Measurements from ENCODE around the gene CHCT1. TPM values are rescaled to one million over a fixed set of nuclear protein-coding genes. Genes with fewer than 3 reads are reported as not detected.
A peak's percentile ranks its signal among the peaks of the same experiment; 100 is the strongest.

Gene CHCT1
- total RNA-seq, 1 experiment from 2014 or later, result not detected

DNA sequence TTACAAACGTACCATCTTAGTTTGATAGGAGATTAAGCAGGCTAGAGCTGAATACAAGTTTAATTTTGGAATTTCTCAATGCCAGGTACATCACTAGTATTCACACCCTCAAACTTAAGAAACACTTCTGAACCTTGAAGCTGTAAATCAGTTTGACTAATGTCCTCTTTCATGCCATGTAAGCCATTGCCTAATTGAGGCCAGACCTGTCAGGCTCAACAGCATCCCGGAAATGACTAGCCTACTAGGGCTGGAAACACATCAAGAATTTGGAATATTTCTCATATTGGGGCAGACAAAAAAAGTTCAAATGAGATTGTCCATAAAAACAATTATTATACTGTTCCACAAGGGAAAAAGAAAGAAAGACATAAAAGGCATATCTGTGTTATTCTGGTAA, 32.1 kb upstream of the CHCT1 start:
- H3K36me3 ChIP-seq (ENCODE audit: control insufficient read depth, insufficient read depth, low read length), result peaks cover 11% of the 10 kb centered on the region
- DNase-seq (ENCODE audit: low read depth, low spot score) (no peak), ATAC-seq (no peak)
- H3K27me3 ChIP-seq (ENCODE audit: control insufficient read depth, insufficient read depth, low read length), result no peaks in the 10 kb centered on the region
- peak overlapping the region; percentile 86 to 92 for H3K4me3 ChIP-seq (ENCODE audit: low read depth in 2 of 2, low read length in 2 of 2)
- in situ Hi-C loops (cut with HindIII; ENCODE audit: low pct_unique_long_range_greater_than_20kb, low sequenced_read_pairs), result no loop called here
- BruUV-seq (replicated peaks), result TSS peak; percentile 63
- CTCF ChIA-PET, result no interaction called here
- intact Hi-C loops (cut with micrococcal nuclease; ENCODE audit: unreplicated experiment), result no loop called here
- H3K4me1 ChIP-seq (ENCODE audit: control insufficient read depth, insufficient read depth, low read length), result peaks cover 18% of the 10 kb centered on the region
- TF ChIP-seq REST (IDR thresholded peaks at IDR 0.05; ENCODE audit: insufficient read depth in 1 of 2, low read depth in 2 of 2, low read length in 1 of 2) (no peak), POLR2AphosphoS5 (IDR thresholded peaks at IDR 0.05; ENCODE audit: low read depth, low read length) (no peak), SIN3A (IDR thresholded peaks at IDR 0.05; ENCODE audit: borderline replicate concordance, insufficient read depth, low read depth, low read length) (no peak), TCF7L2 (IDR thresholded peaks at IDR 0.05; ENCODE audit: low read depth, low read length) (no peak)
- TF ChIP-seq, protein P1, sequence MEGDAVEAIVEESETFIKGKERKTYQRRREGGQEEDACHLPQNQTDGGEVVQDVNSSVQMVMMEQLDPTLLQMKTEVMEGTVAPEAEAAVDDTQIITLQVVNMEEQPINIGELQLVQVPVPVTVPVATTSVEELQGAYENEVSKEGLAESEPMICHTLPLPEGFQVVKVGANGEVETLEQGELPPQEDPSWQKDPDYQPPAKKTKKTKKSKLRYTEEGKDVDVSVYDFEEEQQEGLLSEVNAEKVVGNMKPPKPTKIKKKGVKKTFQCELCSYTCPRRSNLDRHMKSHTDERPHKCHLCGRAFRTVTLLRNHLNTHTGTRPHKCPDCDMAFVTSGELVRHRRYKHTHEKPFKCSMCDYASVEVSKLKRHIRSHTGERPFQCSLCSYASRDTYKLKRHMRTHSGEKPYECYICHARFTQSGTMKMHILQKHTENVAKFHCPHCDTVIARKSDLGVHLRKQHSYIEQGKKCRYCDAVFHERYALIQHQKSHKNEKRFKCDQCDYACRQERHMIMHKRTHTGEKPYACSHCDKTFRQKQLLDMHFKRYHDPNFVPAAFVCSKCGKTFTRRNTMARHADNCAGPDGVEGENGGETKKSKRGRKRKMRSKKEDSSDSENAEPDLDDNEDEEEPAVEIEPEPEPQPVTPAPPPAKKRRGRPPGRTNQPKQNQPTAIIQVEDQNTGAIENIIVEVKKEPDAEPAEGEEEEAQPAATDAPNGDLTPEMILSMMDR (IDR thresholded peaks at IDR 0.05), result no peak
- POLR2A ChIA-PET, result no interaction called here
- H3K9me3 ChIP-seq (ENCODE audit: control insufficient read depth, insufficient read depth, low read depth, low read length), result no peaks in the 10 kb centered on the region
- H3K27ac ChIP-seq (ENCODE audit: low read length), result peak overlapping the region; percentile 92; the same call in 1 of the 2 replicates

- BruUV-seq (replicated peaks), result no TSS peak
- H3K27ac ChIP-seq (ENCODE audit: low read length), result peak overlapping the region; percentile 92
- CTCF ChIA-PET, result no interaction called here
Measured at GRCh38 chr17:60390925-60391470, 31.3 kb upstream of the CHCT1 start.

More at GRCh38 chr17:60390925-60391470, 31.3 kb upstream of the CHCT1 start:
- ATAC-seq, result no peak; the same call in 1 of the 2 replicates
- intact Hi-C loops (cut with micrococcal nuclease; ENCODE audit: unreplicated experiment) (no loop called here), in situ Hi-C loops (cut with HindIII; ENCODE audit: low pct_unique_long_range_greater_than_20kb, low sequenced_read_pairs) (no loop called here)
- Histone ChIP-seq H3K9me3 (ENCODE audit: control insufficient read depth, insufficient read depth, low read depth, low read length) (no peaks in the 10 kb centered on the region), H3K4me1 (ENCODE audit: control insufficient read depth, insufficient read depth, low read length) (peaks cover 18% of the 10 kb centered on the region), H3K4me3 (ENCODE audit: low read depth in 2 of 2, low read length in 2 of 2) (peak overlapping the region; percentile 86 to 92), H3K27me3 (ENCODE audit: control insufficient read depth, insufficient read depth, low read length) (no peaks in the 10 kb centered on the region), H3K36me3 (ENCODE audit: control insufficient read depth, insufficient read depth, low read length) (peaks cover 11% of the 10 kb centered on the region)
- POLR2A ChIA-PET, result no interaction called here
- TF ChIP-seq POLR2AphosphoS5 (IDR thresholded peaks at IDR 0.05; ENCODE audit: low read depth, low read length) (no peak), REST (IDR thresholded peaks at IDR 0.05; ENCODE audit: insufficient read depth in 1 of 2, low read depth in 2 of 2, low read length in 1 of 2) (0 out of 4 replicates have a peak, but pooled peaks of 1 of the 2 experiments have one; percentile 4), TCF7L2 (IDR thresholded peaks at IDR 0.05; ENCODE audit: low read depth, low read length) (no peak)
- no peak for DNase-seq (ENCODE audit: low read depth, low spot score)

Measured in Panc1 (cell line).